ENCODE measurements around the gene CNTN6. TPM values are rescaled to one million over a fixed set of nuclear protein-coding genes. Genes with fewer than 3 reads are reported as not detected.

CNTN6 gene
- total RNA-seq, 1 donor from 2014 or later, result 10.3 TPM

- no peaks in the 10 kb centered on the region for H3K36me3 ChIP-seq
- no peak overlapping the region for H3K4me3 ChIP-seq
- no peaks in the 10 kb centered on the region for H3K27me3 ChIP-seq (ENCODE audit: low read depth)
- H3K4me1 ChIP-seq, result no peaks in the 10 kb centered on the region
- ATAC-seq (peak in 1 of 2 donors; percentile 19), DNase-seq (no peak)
- no peaks in the 10 kb centered on the region for H3K9me3 ChIP-seq
- no peak overlapping the region for H3K27ac ChIP-seq
- TF ChIP-seq CTCF (IDR thresholded peaks at IDR 0.05), result no peak
- intact Hi-C loops (cut with DNase I), result no loop called here
These were observed 142.8 kb downstream of the CNTN6 start for GRCh38 chr3:1235526-1236120.

- ATAC-seq (no peak), DNase-seq (no peak)
- no peak for TF ChIP-seq CTCF (IDR thresholded peaks at IDR 0.05)
- Histone ChIP-seq H3K36me3 (no peaks in the 10 kb centered on the region), H3K4me1 (no peaks in the 10 kb centered on the region), H3K9me3 (no peaks in the 10 kb centered on the region), H3K27me3 (ENCODE audit: low read depth) (no peaks in the 10 kb centered on the region), H3K4me3 (no peak overlapping the region), H3K27ac (no peak overlapping the region)
- intact Hi-C loops (cut with DNase I), result no loop called here
These were observed 158.6 kb downstream of the CNTN6 start for GRCh38 chr3:1251282-1252060.

GRCh38 chr3:1252061-1252430 is 159.2 kb downstream of the CNTN6 start:
- Histone ChIP-seq H3K27ac (no peak overlapping the region), H3K27me3 (ENCODE audit: low read depth) (no peaks in the 10 kb centered on the region), H3K4me3 (no peak overlapping the region), H3K4me1 (no peaks in the 10 kb centered on the region), H3K9me3 (no peaks in the 10 kb centered on the region), H3K36me3 (no peaks in the 10 kb centered on the region)
- TF ChIP-seq CTCF (IDR thresholded peaks at IDR 0.05), result no peak
- intact Hi-C loops (cut with DNase I), result no loop called here
- DNase-seq (no peak), ATAC-seq (no peak)

- ATAC-seq, result no peak
- intact Hi-C loops (cut with DNase I), result no loop called here
- no peak overlapping the region for H3K27ac ChIP-seq
- no peaks in the 10 kb centered on the region for H3K27me3 ChIP-seq (ENCODE audit: low read depth)
- no peaks in the 10 kb centered on the region for H3K4me1 ChIP-seq
- no peaks in the 10 kb centered on the region for H3K36me3 ChIP-seq
- H3K4me3 ChIP-seq, result no peak overlapping the region
- no peaks in the 10 kb centered on the region for H3K9me3 ChIP-seq
- no peak for TF ChIP-seq CTCF (IDR thresholded peaks at IDR 0.05)
- no peak for DNase-seq
These were observed 169.4 kb downstream of the CNTN6 start for GRCh38 chr3:1262246-1262645.

- H3K9me3 ChIP-seq, result no peaks in the 10 kb centered on the region
- intact Hi-C loops (cut with DNase I), result no loop called here
- DNase-seq (no peak), ATAC-seq (no peak)
- H3K27ac ChIP-seq, result no peak overlapping the region
- no peaks in the 10 kb centered on the region for H3K4me1 ChIP-seq
- H3K36me3 ChIP-seq, result no peaks in the 10 kb centered on the region
- no peaks in the 10 kb centered on the region for H3K27me3 ChIP-seq (ENCODE audit: low read depth)
- H3K4me3 ChIP-seq, result no peak overlapping the region
- TF ChIP-seq CTCF (IDR thresholded peaks at IDR 0.05), result no peak
These were observed 170.3 kb downstream of the CNTN6 start for GRCh38 chr3:1263121-1263520.
